Keratinocyte (primary cell): ENCODE data around the gene NME7. TPM values are rescaled to one million over a fixed set of nuclear protein-coding genes. Genes with fewer than 3 reads are reported as not detected.
A peak's percentile ranks its signal among the peaks of the same experiment; 100 is the strongest.

ENCODE experiments used
- DNase-seq: peaks from one replicate; pipeline ENCODE4 v3.0.0-alpha.2; 2011; ENCODE audit warnings: low read depth, missing footprints, low spot score
- FAIRE-seq: peaks from 2 replicates; lab custom pipeline; 2011; peaks lifted over from hg19 to GRCh38; lab: Jason Lieb, UNC
- H2AFZ ChIP-seq: 2 replicates; pipeline ENCODE4 v1.6.0; 2012; ENCODE audit warnings: low read length, control low read depth, inconsistent platforms; ENCODE audit not compliant: control insufficient read depth
- H3K27ac ChIP-seq: 2 replicates; pipeline ENCODE4 v1.5.1; 2011; ENCODE audit warnings: low read length; ENCODE audit not compliant: control insufficient read depth, insufficient read depth
- H3K27me3 ChIP-seq: 3 replicates; pipeline ENCODE4 v1.6.0; 2011; ENCODE audit warnings: low read length; ENCODE audit not compliant: control insufficient read depth, insufficient read depth; ENCODE audit errors: extremely low read depth
- H3K36me3 ChIP-seq, 2 experiments: 2 replicates in 1 of 2; 3 replicates in 1 of 2; pipeline ENCODE4 v1.5.1; 2011; ENCODE audit warnings: low read length in 2 of 2, mild to moderate bottlenecking in 1 of 2; ENCODE audit not compliant: control insufficient read depth in 2 of 2, insufficient read depth in 2 of 2; ENCODE audit errors: extremely low read depth in 1 of 2
- H3K4me1 ChIP-seq: 3 replicates; pipeline ENCODE4 v1.5.1; 2011; ENCODE audit warnings: low read length; ENCODE audit not compliant: control insufficient read depth, insufficient read depth; ENCODE audit errors: extremely low read depth
- H3K4me2 ChIP-seq: 3 replicates; pipeline ENCODE4 v1.6.0; 2011; ENCODE audit warnings: low read depth, low read length; ENCODE audit not compliant: control insufficient read depth, insufficient read depth; ENCODE audit errors: extremely low read depth
- H3K4me3 ChIP-seq, 3 experiments: fragments of 200-600 bp in 1 of 3; sonication (generic) in 1 of 3; 2 replicates in 2 of 3; 3 replicates in 1 of 3; pipeline ENCODE4 v1.5.1; 2011 to 2016; ENCODE audit warnings: low read length in 3 of 3, mild to moderate bottlenecking in 3 of 3, control low read depth in 2 of 3, inconsistent platforms in 1 of 3, low read depth in 1 of 3, mixed read lengths in 1 of 3, mixed run types in 1 of 3, moderate library complexity in 1 of 3; ENCODE audit not compliant: control insufficient read depth in 2 of 3, insufficient read depth in 2 of 3; ENCODE audit errors: extremely low read depth in 1 of 3
- H3K79me2 ChIP-seq: 2 replicates; pipeline ENCODE4 v1.6.0; 2012; ENCODE audit warnings: low read length; ENCODE audit not compliant: control insufficient read depth, insufficient read depth
- H3K9ac ChIP-seq: 3 replicates; pipeline ENCODE4 v1.6.0; 2011; ENCODE audit warnings: low read length; ENCODE audit not compliant: control insufficient read depth, insufficient read depth; ENCODE audit errors: extremely low read depth
- H3K9me1 ChIP-seq: 3 replicates; pipeline ENCODE4 v1.6.0; 2011; ENCODE audit warnings: low read length; ENCODE audit not compliant: control insufficient read depth, insufficient read depth; ENCODE audit errors: extremely low read depth
- H3K9me3 ChIP-seq: 2 replicates; pipeline ENCODE4 v1.5.1; 2012; ENCODE audit warnings: low read depth, low read length; ENCODE audit not compliant: control insufficient read depth
- H4K20me1 ChIP-seq: 3 replicates; pipeline ENCODE4 v1.6.0; 2011; ENCODE audit warnings: low read length; ENCODE audit not compliant: control insufficient read depth, insufficient read depth; ENCODE audit errors: extremely low read depth
- EZH2 ChIP-seq: IDR thresholded peaks from one replicate; pipeline ENCODE4 v1.6.1; 2012; ENCODE audit warnings: inconsistent platforms, mild to moderate bottlenecking, low read length, moderate library complexity
- dilution Hi-C: fragments of 300-500 bp; cut with MboI; formaldehyde crosslinking; loops from one replicate; pipeline ENCODE4 v1.7.0; 2020; ENCODE audit warnings: low sequenced_read_pairs; ENCODE audit not compliant: extremely low pct_ligation_motif_present
- polyA plus RNA-seq, 5 experiments: library from polyadenylated mRNA; depleted of rRNA in 3 of 5; stranded (reverse) in 3 of 5; stranded (forward) in 1 of 5; unstranded in 1 of 5; fragments of >200 nt; gene quantifications; 1 replicate in 1 of 5; 2 replicates in 3 of 5; 3 replicates in 1 of 5; pipeline versions ENCODE4 v1.2.1 to v1.2.3, GENCODE V29; 2011 to 2012; ENCODE audit warnings: missing spikeins in 2 of 5, low read depth in 1 of 5, low replicate concordance in 1 of 5
- TF ChIP-seq, protein P1 (sequence below), 3 experiments: IDR thresholded peaks in 1 of 3; conservative IDR thresholded peaks in 1 of 3; optimal IDR thresholded peaks in 1 of 3; 2 replicates in 2 of 3; 3 replicates in 1 of 3; pipeline versions ENCODE3 to v1.5.1; 2011; ENCODE audit warnings: low read length in 3 of 3, mild to moderate bottlenecking in 3 of 3, moderate library complexity in 2 of 3, control low read depth in 1 of 3, inconsistent platforms in 1 of 3; ENCODE audit not compliant: insufficient read depth in 2 of 3; ENCODE audit errors: extremely low read depth in 1 of 3

Gene NME7
- polyA plus RNA-seq, 1 donor (not counting 4 experiments of a cell fraction or from before 2014, with no cell fraction given), result 52.9 TPM

DNA sequence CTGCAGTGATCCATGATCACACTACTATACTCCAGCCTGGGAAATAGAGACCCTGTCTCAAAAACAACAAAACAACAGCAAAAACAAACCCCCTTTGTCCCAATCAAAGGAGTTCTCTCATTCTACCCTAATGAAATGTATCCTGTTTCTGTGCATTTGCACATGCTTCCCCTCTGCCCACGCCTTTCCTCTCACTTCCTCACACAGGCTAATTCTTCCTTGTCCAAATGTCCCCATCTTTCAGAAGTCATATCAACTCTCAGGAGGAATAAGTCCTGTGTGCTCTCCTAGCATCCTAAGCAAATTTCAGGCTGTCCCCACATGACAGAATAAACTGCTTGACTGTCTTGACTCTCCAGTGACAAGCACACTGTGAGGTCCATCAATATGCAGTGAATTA is 269.2 kb downstream of the NME7 start:
- no peak overlapping the region for H3K9ac ChIP-seq
- H3K79me2 ChIP-seq, result no peaks in the 10 kb centered on the region
- no peaks in the 10 kb centered on the region for H3K36me3 ChIP-seq
- H3K4me1 ChIP-seq, result peaks cover 23% of the 10 kb centered on the region
- H3K27ac ChIP-seq, result no peak overlapping the region
- no peaks in the 10 kb centered on the region for H3K9me3 ChIP-seq
- H3K4me2 ChIP-seq, result no peak overlapping the region
- no peak overlapping the region for H3K4me3 ChIP-seq
- H2AFZ ChIP-seq, result no peak overlapping the region
- dilution Hi-C loops, result no loop called here
- FAIRE-seq (no peak), DNase-seq (no peak)
- H4K20me1 ChIP-seq, result no peaks in the 10 kb centered on the region
- TF ChIP-seq EZH2, result no peak
- TF ChIP-seq, protein P1, sequence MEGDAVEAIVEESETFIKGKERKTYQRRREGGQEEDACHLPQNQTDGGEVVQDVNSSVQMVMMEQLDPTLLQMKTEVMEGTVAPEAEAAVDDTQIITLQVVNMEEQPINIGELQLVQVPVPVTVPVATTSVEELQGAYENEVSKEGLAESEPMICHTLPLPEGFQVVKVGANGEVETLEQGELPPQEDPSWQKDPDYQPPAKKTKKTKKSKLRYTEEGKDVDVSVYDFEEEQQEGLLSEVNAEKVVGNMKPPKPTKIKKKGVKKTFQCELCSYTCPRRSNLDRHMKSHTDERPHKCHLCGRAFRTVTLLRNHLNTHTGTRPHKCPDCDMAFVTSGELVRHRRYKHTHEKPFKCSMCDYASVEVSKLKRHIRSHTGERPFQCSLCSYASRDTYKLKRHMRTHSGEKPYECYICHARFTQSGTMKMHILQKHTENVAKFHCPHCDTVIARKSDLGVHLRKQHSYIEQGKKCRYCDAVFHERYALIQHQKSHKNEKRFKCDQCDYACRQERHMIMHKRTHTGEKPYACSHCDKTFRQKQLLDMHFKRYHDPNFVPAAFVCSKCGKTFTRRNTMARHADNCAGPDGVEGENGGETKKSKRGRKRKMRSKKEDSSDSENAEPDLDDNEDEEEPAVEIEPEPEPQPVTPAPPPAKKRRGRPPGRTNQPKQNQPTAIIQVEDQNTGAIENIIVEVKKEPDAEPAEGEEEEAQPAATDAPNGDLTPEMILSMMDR (optimal IDR thresholded peaks at IDR 0.05 in 1 of 3, IDR thresholded peaks at IDR 0.05 in 1 of 3, conservative IDR thresholded peaks at IDR 0.05 in 1 of 3; ENCODE audit: extremely low read depth in 1 of 3, insufficient read depth in 2 of 3, low read length in 3 of 3), result no peak
- no peaks in the 10 kb centered on the region for H3K9me1 ChIP-seq
- H3K27me3 ChIP-seq, result peaks cover 6% of the 10 kb centered on the region

- H3K27ac ChIP-seq, result no peak overlapping the region
- no peaks in the 10 kb centered on the region for H3K9me1 ChIP-seq
- no peak overlapping the region for H3K9ac ChIP-seq
- FAIRE-seq, result peak; percentile 52
- dilution Hi-C loops, result no loop called here
- no peaks in the 10 kb centered on the region for H3K36me3 ChIP-seq
- H4K20me1 ChIP-seq, result no peaks in the 10 kb centered on the region
- peak overlapping the region; percentile 1 for H3K4me2 ChIP-seq
- no peak overlapping the region for H3K4me3 ChIP-seq
- H3K79me2 ChIP-seq, result no peaks in the 10 kb centered on the region
- no peak for DNase-seq
- peak overlapping the region; percentile 15 for H2AFZ ChIP-seq
- no peaks in the 10 kb centered on the region for H3K9me3 ChIP-seq
- peaks cover 10% of the 10 kb centered on the region for H3K4me1 ChIP-seq
- TF ChIP-seq EZH2, result no peak
- TF ChIP-seq, protein P1 (optimal IDR thresholded peaks at IDR 0.05 in 1 of 3, IDR thresholded peaks at IDR 0.05 in 1 of 3, conservative IDR thresholded peaks at IDR 0.05 in 1 of 3; ENCODE audit: extremely low read depth in 1 of 3, insufficient read depth in 2 of 3, low read length in 3 of 3), result no peak
- no peaks in the 10 kb centered on the region for H3K27me3 ChIP-seq
These were observed 272.6 kb downstream of the NME7 start for GRCh38 chr1:169094897-169095569.
